Upper lobe of right lung (tissue), 1 donor: ENCODE results near the gene ILKAP. TPM values are rescaled to one million over a fixed set of nuclear protein-coding genes. Genes with fewer than 3 reads are reported as not detected.
"Not testable (repeated sequence)": the region's sequence is repeated elsewhere in the genome, so short reads cannot be mapped to it uniquely, and the experiment has no call there.

ENCODE experiments used
- ATAC-seq: fragments of 200-7000 bp; cut with Tn5 transposase; one replicate; pipeline ENCODE4 v1.9.1; 2020; ENCODE audit warnings: mild to moderate bottlenecking, moderate library complexity
- DNase-seq: peaks from one replicate; pipeline ENCODE4 v3.0.0-alpha.2; 2020
- H3K27ac ChIP-seq: fragments of 200-600 bp; one replicate; pipeline ENCODE4 v1.8.0; 2022
- H3K27me3 ChIP-seq: fragments of 200-600 bp; one replicate; pipeline ENCODE4 v1.8.0; 2022; ENCODE audit warnings: mild to moderate bottlenecking
- H3K36me3 ChIP-seq: fragments of 200-600 bp; one replicate; pipeline ENCODE4 v1.8.0; 2022
- H3K4me1 ChIP-seq: fragments of 200-600 bp; one replicate; pipeline ENCODE4 v1.8.0; 2022
- H3K4me3 ChIP-seq: fragments of 200-600 bp; one replicate; pipeline ENCODE4 v1.8.0; 2022; ENCODE audit warnings: mild to moderate bottlenecking
- H3K9me3 ChIP-seq: fragments of 200-600 bp; one replicate; pipeline ENCODE4 v1.8.0; 2022
- intact Hi-C: fragments of 100-400 bp; cut with DNase I; formaldehyde crosslinking; loops from one replicate; pipeline ENCODE4 v1.11.0; 2022
- total RNA-seq: library from RNA; stranded (reverse); fragmentation: NEBNext Ultra II Directional; extraction: Animal tissue kit (Norgen Biotek cat#: 25700); gene quantifications from one replicate; pipeline ENCODE4 v1.2.1, GENCODE V29; 2021
- TF ChIP-seq, protein P1 (sequence below): fragments of 200-600 bp; IDR thresholded peaks from one replicate; pipeline ENCODE4 v1.8.0; 2022; ENCODE audit warnings: antibody characterized with exemption
- donor health status: DM: no; HTN: yes; CAD: no; lungs with severe emphysema.

ILKAP gene
- total RNA-seq, 1 donor from 2014 or later = 47.2 TPM

DNA sequence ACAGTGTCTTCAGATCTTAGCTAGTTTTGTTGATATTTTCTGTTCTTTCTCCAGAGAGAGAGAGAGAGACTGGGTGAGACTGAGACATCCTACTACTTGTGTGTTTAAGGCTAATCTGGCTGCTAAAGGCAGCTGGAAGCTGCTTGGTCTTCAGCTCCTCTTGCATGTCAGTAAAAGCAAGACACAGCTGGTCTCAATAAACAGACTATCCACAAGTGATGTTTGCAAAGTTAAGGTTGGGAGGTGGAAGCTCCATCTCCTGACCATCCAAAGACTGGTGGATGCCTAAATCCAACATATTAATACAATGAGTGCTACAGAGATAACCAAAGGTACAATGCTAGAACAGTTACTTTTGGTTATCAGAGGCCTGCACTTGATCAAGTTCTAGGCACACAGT lies 26.9 kb downstream of the ILKAP start:
- no peak overlapping the region for H3K27ac ChIP-seq
- ATAC-seq (no peak), DNase-seq (no peak)
- intact Hi-C loops = no loop called here
- H3K27me3 ChIP-seq = no peaks in the 10 kb centered on the region
- TF ChIP-seq, protein P1, sequence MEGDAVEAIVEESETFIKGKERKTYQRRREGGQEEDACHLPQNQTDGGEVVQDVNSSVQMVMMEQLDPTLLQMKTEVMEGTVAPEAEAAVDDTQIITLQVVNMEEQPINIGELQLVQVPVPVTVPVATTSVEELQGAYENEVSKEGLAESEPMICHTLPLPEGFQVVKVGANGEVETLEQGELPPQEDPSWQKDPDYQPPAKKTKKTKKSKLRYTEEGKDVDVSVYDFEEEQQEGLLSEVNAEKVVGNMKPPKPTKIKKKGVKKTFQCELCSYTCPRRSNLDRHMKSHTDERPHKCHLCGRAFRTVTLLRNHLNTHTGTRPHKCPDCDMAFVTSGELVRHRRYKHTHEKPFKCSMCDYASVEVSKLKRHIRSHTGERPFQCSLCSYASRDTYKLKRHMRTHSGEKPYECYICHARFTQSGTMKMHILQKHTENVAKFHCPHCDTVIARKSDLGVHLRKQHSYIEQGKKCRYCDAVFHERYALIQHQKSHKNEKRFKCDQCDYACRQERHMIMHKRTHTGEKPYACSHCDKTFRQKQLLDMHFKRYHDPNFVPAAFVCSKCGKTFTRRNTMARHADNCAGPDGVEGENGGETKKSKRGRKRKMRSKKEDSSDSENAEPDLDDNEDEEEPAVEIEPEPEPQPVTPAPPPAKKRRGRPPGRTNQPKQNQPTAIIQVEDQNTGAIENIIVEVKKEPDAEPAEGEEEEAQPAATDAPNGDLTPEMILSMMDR = no peak
- no peaks in the 10 kb centered on the region for H3K9me3 ChIP-seq
- H3K36me3 ChIP-seq = peaks cover 96% of the 10 kb centered on the region
- H3K4me1 ChIP-seq = no peaks in the 10 kb centered on the region
- H3K4me3 ChIP-seq = no peak overlapping the region

DNA sequence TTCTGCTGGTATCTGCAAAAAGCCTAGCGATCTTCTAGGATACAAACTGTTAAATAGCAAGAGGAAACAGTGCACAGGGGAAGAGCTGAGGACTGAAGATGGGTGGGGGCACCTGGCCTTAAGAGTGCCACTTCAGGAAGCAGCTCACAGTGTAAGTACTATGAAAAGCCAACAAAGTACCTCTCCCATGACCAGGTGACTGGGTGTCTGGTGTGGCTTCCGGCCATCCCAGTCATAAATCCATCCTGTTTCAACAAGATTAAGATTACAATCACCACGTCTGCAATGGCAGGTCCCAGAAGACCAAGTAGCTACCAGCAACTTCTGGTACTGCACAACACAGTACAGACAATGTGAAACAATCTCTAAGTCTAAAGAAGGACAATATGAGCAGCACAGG lies 28.8 kb downstream of the ILKAP start:
- no peak overlapping the region for H3K4me3 ChIP-seq
- H3K36me3 ChIP-seq = peaks cover 96% of the 10 kb centered on the region
- ATAC-seq (peak; percentile 57), DNase-seq (no peak)
- TF ChIP-seq, protein P1 = no peak
- no peaks in the 10 kb centered on the region for H3K9me3 ChIP-seq
- intact Hi-C loops = no loop called here
- H3K4me1 ChIP-seq = peaks cover 13% of the 10 kb centered on the region
- H3K27ac ChIP-seq = no peak overlapping the region
- H3K27me3 ChIP-seq = no peaks in the 10 kb centered on the region

DNA sequence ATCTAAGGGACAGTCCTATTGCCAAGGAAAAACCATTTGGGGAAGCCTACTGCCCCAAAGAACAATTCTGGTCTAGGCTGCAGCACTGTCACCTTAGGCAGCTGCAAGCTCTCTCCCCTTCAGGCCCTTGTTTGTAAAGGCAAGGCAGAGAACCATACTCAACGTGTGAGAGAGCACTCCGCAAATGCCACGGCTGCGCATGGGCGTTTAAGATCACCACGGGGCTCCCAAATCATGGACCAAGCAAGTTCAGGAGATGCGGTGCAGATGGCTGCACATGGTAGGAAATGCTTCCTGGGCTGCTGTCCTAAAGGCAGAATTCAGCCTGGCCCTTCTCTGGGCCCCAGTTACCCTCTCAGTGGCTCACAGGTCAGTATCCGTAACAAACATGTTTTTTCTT lies 29.2 kb downstream of the ILKAP start:
- TF ChIP-seq, protein P1 = no peak
- peaks cover 95% of the 10 kb centered on the region for H3K36me3 ChIP-seq
- H3K27me3 ChIP-seq = no peaks in the 10 kb centered on the region
- H3K4me3 ChIP-seq = no peak overlapping the region
- H3K4me1 ChIP-seq = peaks cover 17% of the 10 kb centered on the region
- intact Hi-C loops = no loop called here
- H3K9me3 ChIP-seq = no peaks in the 10 kb centered on the region
- ATAC-seq (no peak), DNase-seq (no peak)
- H3K27ac ChIP-seq = no peak overlapping the region

DNA sequence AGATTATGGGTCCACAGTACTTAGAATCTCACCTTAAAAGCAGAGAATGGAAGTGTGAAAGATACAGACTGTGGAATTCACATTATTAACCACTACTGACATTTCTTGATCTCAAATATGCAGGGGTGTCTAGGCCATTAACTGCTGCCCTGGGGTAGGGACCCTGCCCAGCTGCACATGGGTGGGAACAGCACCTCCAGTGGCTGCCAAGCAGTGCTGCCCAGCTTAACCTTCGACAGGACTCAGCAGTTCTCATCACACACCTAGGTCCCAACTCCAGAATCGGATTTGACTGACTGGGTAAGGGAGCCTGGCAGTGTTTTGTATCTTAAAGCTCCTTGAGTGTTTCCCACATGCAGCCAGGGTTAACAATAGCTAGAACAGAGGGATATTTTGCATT lies 29.8 kb downstream of the ILKAP start:
- Histone ChIP-seq H3K9me3 (no peaks in the 10 kb centered on the region), H3K27ac (no peak overlapping the region), H3K27me3 (no peaks in the 10 kb centered on the region), H3K36me3 (peaks cover 91% of the 10 kb centered on the region), H3K4me1 (peaks cover 19% of the 10 kb centered on the region), H3K4me3 (no peak overlapping the region)
- intact Hi-C loops = no loop called here
- TF ChIP-seq, protein P1 = peak; percentile 9
- DNase-seq = no peak
- no peak for ATAC-seq

DNA sequence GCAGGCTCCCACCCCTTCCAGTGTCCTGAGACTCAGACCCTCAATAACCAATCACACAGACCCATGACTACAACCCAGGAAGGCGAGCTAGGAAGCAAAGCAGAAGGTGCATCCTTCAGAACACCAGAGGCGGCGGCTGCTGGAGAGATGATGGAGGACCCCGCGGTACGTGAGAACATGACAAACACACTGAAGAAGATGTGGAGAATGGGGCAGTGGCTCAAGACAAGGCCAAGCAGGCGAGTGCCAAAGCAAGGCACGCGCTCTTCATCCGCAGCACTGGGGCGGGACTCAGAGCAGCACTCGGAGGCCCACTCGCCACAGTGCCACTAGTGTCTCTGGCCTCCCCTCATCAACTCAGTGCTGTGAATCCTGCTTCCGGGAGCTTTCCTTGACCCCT lies 31.1 kb downstream of the ILKAP start:
- peak; percentile 40 for DNase-seq
- no peaks in the 10 kb centered on the region for H3K9me3 ChIP-seq
- H3K36me3 ChIP-seq = peaks cover 89% of the 10 kb centered on the region
- intact Hi-C loops = no loop called here
- TF ChIP-seq, protein P1 = no peak
- no peak for ATAC-seq
- H3K4me1 ChIP-seq = peaks cover 19% of the 10 kb centered on the region
- no peaks in the 10 kb centered on the region for H3K27me3 ChIP-seq
- no peak overlapping the region for H3K27ac ChIP-seq
- H3K4me3 ChIP-seq = no peak overlapping the region

DNA sequence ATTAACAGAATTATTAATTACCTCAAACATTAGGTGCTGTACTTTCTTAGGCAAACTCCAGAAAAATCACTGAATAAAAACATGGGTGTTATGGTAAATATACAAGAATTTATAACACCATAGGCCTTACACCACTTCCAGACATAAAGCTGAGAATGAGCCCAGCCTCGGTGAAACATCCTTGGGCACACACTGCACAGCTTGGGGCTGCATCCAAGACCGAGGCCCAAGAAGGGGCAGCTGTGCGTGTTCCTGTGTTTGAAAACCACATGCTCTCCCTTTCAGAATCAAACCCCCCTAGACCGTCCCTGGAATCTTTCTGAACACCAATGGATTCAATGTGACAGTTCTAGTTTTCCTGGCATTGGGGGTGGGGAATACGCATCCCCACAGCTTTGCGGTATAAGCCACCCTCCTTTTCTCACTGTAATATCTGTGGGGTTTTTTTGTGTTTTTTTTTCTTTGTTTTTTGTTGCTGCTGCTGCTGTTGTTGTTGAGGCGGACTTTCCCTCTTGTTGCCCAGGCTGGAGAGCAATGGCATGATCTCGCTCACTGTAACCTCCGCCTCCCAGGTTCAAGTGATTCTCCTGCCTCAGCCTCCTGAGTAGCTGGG lies 31.8 kb downstream of the ILKAP start:
- peaks cover 19% of the 10 kb centered on the region for H3K4me1 ChIP-seq
- intact Hi-C loops = no loop called here
- no peaks in the 10 kb centered on the region for H3K9me3 ChIP-seq
- no peak overlapping the region for H3K4me3 ChIP-seq
- H3K27ac ChIP-seq = no peak overlapping the region
- H3K36me3 ChIP-seq = peaks cover 81% of the 10 kb centered on the region
- no peak for ATAC-seq
- H3K27me3 ChIP-seq = no peaks in the 10 kb centered on the region
- DNase-seq = peak; percentile 8
- TF ChIP-seq, protein P1 = no peak

DNA sequence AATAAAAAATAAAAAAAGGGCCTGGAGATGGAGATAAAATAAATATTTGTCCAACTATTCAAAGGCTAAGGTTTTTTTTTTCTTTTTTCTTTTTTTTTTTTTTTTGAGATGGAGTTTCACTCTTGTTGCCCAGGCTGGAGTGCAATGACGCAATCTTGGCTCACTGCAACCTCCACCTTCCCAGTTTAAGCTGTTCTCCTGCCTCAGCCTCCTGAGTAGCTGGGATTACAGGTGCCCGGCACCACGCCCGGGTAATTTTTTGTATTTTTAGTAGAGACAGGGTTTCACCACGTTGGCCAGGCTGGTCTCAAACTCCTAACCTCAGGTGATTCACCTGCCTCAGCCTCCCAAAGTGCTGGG lies 32.4 kb downstream of the ILKAP start:
- intact Hi-C loops, H3K27me3 ChIP-seq, H3K9me3 ChIP-seq, H3K27ac ChIP-seq, H3K4me3 ChIP-seq, ATAC-seq: not testable (repeated sequence)
- peaks cover 19% of the 10 kb centered on the region for H3K4me1 ChIP-seq
- H3K36me3 ChIP-seq = peaks cover 76% of the 10 kb centered on the region
- peak; percentile 23 for DNase-seq
